ENCODE data around the gene C19orf67.
A peak's percentile ranks its signal among the peaks of the same experiment; 100 is the strongest.

C19orf67 gene

DNA sequence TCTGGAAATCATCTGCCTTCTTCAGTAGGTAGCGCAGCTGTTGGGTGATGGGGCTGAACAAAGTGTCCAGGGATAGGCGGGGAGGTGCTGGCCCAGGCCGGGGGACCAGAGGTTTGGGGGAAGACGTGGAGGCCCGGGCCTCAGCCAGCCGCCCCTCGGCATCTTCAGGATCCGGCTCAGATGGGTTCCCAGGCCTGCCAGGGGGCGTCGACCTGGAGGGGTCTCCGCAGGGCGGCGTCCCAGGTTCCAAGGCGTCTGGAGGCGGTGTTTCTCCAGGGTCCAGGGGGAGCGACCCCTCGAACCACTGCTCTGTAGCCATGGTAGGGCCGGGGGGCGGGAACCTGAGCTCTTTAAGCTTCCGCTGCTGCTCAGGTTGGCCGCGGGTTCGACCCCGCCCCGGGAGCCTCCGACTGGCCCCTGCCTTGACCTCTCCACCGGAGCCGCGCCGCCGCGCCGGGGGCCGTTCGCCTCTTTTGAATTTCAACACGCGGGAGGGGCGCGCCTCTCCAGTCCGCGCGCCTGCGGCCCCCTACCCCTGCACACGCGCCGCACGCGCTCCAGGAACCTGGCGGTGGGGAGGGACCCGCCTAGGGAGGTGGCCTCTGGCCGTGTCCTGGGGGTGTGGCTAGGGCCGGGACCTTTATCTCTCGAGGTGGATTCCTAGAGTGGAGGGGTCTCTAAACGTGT, at the start of gene C19orf67:
C19orf67 (minus strand) TSS at position 475 of the 687 bp plus-strand sequence; CDS start at position 319, 156 bp downstream.
- no peak for DNase-seq

DNA sequence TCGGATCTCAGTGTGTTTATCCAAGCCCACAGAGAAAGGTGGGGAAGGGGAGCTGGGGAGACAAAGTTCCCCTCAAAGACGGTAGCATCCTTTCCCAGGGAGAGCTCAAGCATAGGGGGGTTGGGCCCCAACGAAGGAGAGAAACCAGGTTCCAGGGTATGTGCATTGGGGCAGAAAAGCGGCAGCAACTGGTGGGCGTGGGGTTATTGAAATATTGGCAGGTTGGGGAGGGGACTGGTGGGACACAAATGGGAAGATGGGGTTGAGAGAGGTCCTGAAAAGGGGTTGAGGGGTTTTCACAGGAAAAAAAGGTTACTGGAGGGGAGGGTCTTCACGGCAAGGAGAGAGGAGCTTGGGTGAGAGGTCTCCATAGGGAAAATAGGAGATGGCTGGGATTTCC, 49.8 kb upstream of the C19orf67 start:
- no peak for DNase-seq

DNA sequence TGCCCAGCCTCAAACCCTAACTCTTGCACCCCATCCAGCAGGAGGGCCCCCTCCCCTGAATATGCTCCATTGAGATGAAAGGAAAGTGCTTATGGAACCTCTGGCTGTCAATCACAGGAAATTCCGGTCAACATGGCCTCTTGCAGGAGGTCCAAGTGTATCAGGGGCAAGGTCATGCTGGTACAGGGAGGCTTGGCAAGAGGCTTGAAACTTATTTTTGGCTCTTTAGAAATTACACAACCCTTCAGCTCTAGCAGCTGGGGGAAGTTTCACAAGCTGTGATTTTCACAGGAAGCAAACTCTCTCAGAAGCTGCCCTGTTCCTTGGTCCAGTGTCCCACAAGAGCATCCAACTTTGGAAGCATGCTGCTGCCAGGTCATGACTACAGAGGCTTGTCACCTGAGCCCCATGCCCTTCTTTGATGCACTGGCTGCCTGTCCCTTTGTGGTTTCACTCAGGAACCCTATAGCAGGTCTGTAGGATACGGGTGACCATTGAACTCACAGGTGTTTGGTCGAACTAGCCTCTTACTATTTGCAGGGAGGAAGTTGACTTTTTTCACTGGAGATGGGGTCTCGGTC, 42.4 kb upstream of the C19orf67 start:
- DNase-seq = no peak

DNA sequence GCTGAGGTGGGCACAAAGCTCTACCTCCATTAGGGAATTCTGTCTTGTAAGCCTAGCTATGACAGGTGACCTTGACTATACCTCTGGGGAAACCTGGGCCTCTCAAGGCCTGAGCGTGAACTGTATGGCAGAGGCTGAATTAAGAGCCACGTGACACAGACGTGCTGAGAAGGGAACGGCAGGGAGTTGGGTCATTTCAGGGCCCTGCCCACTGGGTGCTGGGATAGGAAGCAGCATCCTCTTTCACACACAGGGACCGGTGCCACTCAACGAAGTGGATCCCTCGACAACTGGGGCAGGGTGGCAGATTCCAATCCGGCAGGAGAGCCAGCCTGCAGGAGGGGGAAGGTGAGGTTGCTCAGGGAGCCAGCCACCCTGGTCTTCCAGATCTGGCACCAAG, 41.6 kb upstream of the C19orf67 start:
- no peak for DNase-seq

DNA sequence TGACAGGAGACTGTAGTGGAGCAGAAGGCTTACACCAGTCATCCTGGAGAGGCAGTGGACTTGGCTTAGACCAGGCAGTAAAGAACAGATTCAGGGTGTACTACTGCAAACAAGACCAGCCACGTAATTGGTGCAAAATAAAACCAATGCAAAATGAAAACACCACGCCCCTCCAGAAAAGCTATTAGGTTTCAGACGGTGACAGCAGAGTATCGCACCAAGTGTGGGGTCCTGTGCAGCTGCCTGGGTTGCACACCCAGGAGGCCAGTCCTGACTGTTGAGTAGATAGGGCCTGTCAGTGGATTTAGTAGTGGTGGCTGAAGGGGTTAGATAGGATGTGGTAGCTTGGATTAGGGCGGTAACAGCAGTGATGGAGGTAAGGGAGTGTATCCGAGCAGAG, 37.3 kb upstream of the C19orf67 start:
- no peak for DNase-seq

DNA sequence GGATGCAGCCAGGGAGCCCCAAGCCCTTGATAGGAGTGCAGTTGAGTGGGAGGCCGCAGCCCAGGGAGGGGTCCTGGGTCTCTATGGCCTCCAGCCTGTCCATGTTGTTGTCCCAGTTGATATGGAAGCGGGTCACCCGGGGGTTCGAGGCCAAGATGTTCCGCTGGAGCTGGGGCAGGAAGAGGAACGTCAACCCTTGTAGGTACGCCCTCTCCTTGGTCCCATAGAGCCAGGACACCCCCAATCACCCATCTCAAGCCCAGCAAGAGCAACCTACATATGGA, 34.9 kb upstream of the C19orf67 start:
- DNase-seq = no peak

DNA sequence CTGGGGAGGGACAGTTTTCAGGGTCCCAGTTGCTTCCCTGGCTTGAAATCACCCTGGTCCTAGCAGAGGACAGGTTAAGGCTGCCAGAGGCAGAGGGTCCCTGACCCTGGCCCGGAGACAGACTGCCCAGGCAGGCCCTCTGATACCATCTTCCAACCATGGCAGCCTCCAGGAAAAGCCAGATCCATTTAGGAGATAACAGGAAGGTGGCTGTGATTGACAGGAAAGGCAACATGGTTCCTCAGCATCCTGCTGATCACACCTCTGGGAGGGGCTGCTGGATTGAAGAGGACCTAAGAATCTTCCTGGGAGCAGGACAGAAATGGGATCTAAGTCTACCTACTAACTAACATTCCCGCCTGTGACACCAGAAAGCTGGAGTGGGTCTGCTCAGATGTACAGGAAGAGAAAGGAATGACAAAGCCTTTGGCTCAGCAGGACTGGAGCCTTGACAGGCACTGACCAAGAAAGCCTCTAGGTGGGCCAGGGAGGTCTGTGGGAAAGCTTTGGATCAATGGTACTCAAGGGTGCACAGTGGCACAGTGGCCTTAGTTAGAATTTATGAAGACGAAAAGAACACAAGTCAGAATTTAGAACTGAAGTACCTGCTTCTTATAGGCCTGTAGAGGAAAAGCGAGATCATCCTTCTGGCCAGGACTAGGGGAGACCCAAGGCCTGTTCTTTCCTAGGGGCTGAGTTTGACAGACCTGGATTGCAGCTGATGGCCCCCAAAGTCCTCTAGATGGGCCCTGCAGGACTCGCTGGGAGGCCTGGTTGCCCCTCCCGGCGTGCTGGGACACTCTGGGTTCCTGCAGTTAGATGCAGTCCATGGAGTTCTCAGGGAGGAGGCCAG, 34.3 kb upstream of the C19orf67 start:
- DNase-seq = no peak

DNA sequence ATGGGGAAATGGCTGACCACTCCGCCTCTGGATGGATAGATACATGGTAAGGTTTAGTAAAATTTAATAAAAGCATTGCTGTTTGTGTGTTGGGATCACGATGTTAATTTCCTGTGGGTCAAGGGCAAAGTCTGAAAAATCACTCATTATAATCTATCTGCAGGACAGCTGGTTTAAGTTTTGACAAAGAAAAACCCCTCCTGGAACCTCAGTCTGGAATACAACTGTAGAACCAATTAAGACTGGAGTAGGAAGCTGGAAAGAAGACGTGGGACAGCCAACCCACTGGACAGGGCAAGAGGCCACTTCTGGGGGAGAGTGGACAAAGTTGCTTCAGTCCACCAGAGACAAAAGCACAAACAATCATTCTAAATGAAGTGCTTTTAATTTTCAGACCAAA, 33.6 kb upstream of the C19orf67 start:
- DNase-seq = no peak

DNA sequence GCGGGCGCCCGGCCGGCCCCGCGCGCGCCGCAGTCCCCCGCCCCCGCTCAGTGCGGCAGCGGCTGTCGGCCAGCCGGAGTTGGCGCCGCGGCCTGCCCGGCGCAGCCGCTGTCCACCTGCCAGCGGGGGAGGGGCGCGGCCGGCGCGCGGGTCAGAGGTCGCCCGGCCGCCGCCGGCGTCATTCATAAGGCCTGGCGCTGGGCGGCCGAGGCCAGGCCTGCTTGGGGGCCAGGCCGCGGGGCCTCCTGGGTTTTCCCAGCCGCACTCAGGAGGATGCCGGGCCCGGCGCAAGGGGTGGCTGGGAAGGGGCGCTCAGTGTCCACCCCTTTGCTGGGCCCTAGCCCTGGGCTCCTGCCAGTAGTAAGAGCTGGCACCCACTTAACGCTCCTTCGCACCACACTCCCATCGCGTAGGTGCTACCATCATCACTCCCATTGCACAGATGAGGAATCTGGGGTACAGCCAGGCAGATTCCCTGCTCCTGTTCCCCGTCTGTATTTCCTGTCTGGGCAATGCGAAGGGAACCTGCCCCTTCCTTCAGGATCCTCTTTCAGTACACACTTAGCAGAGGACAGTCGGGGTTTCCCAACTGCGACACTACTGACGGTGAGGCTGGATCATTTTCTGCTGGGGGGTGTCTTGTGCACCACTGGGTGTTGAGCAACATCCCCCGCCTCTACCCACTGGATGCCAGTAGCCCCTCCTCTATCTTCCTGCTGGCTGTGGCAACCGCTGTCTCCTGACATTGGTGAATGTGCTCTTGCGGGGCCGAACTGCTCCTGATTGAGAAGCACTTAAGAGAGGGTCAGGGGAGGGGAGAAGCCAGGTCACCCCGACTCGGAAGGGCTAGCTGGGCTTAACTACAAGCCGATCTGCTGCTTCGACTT, 32.8 kb upstream of the C19orf67 start:
- DNase-seq = no peak

DNA sequence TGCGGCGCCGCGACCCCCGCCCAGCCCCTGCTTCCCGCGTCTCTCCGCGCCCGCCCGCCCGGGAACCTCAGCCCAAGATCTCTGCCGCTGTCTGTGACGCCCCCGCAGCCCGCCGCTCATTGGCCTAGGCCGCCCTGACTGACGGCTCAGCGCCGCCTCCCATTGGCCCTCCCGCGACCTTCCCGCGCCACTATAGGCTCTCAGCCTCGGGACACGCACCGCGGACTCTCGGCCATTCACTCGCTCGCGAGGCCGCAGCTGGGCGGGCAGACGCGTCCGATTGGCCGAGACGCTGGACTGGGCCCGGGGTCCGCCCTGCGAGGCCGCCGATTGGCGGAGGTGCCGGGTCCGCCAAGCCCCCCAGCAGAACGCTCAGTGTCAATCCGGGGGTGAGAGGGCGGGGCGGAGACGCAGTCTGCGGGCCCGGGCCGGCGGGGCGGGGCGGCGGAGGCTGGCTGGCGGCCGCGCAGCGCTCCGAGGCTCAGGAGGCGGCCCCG, 32.1 kb upstream of the C19orf67 start, which contains the start of gene PRKACA:
PRKACA (minus strand) TSS at position 95 of the 497 bp plus-strand sequence. CDS start 215 bp downstream, outside the sequence.
- DNase-seq = peak; percentile 47

DNA sequence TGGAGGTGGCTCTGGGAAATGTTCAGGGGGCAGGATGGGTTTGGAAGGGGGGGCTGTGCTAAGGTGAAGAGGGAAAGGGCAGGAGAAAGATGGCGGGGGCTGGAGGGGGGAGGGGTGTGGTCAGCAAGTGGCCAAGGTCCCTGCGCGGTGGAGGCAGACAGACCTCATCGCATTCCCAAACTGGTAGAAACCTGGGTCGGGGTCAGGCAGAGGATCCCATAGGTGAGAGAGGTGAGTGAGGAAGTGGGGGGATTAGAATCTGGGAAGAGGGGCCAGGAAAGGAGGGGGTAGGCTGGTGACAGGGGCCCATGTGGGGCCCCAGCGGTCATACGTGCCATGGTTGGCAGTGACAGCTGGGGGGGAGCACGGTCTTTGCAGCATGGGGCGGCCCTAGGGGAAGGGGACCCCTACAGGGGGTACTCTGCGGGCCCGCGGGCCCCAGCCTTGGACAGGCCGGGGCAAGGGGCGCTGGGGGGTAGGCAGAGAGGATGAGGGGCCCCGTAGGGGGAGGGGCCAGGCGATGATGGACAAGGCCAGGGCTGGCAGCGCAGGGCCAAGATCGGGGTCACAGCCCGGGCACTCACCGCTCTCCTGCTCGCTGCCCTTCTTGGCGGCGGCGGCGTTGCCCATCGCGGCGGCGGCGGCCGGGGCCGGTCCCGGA, 31.5 kb upstream of the C19orf67 start:
- DNase-seq = no peak

DNA sequence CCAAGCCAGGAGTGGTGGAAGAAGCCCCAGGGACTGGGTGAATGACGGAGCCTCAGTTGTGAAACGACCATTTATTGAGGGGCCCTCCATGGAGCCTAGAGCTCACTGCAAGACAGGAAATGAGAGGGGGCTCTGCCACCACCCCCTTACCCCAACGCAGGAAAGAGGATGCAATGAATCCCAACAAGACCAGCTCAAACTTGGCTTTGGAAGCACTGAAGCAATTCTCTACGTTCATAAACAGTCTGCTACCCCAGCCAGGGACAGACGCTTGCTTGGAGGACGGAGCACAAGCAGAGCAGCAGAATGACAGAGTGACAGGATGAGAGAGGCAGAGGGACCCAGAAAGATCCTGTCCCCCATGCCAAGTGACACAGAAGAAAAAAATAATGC, 30.9 kb upstream of the C19orf67 start:
- DNase-seq = no peak

DNA sequence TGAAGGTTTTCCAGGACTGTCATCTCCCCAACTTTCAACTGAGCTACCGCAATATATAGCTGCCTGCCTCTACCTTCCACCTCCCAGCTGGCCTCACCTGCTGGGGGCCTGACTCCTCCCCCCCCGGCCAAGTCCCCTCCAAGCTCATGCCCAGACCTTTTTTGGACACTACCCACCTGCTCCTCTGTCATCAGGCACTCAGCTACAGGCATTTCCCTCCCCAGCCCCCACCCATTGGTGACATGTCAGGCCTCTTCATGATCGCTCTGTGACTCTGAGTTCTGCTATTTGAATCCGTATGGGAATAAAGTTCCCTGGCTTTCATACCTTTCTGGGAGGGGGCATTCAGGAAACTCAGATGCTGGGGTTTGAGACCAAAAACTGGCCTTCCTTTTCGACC, 30.2 kb upstream of the C19orf67 start:
- no peak for DNase-seq

DNA sequence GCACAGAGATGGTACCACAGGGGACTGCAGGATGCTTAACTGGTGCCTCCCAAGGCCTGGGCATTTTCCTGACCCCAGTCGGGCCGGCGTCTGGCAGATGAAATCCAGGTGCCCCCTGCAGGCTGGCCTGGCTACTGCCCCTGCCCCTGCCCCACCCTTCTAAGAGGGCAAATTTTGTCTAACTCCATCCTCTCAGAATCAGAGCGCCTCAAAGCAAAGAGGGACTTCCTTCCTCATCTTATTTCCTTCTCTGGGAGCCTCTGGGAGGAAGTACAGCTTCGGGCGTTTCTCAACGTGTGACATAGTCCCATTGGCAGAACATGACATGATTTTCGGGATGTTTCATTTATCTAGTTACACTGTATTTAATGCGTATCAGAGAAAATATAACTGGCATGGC, 29.3 kb upstream of the C19orf67 start:
- DNase-seq = no peak

DNA sequence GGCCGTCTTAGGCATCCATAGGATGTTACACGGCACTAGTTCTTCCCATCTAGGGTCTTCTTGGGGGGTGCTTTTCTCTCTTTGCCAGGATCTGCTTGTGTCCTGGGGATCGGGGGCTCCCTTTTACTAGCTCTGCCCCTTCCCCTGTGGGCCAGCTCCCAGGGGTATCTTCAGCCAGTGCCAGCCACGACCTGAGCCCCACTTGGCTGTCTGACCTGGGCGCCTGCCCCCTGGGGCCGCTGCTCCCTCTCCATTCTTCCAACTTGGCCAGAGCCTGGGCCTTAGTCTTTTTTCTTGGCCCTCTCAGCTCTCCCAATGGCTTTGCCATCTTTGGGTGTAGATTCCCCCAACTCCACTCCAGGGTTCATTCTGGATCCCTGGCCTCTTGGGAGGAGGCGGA, 28.9 kb upstream of the C19orf67 start:
- no peak for DNase-seq

DNA sequence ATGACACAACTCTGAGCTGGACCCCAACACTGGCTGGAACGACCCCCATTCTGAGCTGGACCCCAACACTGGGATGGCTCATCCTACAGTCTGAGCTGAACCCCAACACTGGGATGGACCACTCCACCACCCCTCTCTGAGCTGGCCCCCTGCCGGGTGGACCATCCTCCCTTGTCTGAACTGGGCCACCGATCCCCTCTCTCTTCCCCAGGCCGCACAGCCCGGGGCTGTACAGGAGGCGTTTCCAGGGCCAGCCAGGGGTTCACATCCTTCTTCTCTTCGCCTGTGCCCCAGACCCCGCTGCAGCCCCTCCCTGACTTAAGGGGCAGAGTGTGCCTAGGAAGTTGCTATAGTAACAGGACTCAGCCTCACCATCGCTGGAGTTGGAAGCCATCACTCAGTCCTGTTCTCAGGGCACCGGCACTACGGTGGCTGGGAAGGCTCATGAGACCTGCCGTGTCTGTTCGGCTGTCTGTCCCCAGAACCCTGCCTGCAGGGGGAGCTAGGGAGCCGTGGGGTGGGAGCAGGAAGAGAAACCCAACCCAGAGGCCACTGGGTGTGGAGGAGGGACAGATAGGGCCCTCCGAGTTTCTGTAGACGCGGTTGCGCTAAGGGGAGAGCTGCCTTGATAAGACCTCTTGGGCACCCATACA, 28.3 kb upstream of the C19orf67 start:
- no peak for DNase-seq

DNA sequence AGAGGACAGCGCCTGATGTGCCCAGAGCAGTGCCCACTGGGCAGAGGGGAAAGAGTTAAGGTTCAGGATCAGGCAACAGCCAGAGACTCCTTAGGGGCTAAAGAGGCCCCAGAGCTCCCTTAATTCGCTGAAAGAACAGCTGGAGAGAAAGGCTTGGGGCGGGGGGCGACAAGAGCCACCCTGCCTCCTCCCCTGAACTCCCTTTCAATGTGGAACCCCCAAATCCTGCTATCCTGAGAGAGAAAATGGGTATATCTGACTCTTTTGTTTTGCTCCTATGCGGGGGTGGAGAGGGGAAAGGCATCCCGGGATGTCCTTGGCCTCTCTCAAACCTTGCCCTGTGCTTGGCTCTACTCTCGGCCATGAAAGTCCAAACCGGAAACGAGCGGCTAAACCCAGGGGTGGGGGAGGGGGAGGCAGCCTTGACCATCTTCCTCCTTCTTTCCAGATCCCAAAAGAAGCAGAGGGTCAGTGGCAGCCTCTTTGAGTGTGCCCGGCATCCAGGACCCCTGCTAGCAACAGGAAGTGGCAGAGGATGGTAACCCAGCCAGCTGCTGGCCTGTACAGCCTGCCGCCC, 27.3 kb upstream of the C19orf67 start:
- DNase-seq = no peak

DNA sequence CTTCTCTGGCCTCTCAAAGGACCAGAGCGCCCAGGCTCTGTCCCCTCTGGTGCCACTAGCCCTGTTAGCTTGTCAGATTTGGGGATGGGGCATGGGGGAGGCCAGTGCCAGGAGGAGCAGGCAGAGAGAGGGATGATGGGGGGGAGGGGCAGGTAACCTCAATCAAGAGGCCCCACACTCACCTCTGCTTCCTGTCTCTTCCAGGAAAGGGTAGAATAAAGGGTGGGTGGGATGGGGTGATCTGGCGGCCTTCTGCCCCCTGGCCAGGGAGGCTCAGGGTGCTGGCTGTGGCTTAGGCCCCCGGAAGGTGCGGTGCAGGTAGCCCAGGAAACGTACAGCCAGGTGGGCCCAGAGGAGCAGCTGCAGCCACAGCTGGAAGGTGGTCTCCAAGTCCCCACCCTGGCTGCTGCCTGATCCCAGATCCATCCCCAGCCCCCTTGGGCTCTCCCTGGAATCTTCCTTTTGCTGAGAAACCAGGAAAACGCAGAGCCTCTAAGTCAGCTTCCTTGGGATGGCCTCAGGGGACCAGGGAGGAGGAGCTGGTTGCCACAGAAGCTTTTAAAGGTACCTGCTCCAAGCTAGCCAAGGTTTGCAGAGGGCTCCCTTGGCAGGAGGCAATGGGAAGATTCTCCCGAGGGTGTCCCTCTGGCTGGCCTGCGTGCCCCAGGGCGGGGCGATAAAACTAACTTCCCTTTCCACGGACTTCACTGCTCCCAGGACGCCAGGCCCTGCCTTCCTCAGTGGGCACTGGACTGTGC, 26.6 kb upstream of the C19orf67 start:
- DNase-seq = no peak

DNA sequence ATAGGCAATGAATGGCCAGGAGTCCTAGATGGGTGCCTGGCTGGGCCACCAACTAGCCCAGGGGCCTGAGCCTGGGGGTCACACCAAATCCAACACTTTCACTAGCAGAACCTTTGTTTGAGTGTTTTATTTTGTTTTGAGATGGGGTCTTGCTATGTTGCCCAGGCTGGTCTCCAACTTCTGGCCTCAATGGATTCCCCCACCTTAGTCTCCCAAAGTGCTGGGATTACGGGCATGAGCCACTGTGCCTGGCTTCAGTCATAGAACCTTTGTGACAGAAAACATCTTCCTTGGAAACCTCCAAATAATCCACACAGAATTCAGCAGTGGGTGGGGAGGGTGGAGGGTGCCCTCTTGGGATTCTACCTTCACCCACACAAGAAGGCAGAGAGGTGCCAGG, 25.9 kb upstream of the C19orf67 start:
- no peak for DNase-seq

DNA sequence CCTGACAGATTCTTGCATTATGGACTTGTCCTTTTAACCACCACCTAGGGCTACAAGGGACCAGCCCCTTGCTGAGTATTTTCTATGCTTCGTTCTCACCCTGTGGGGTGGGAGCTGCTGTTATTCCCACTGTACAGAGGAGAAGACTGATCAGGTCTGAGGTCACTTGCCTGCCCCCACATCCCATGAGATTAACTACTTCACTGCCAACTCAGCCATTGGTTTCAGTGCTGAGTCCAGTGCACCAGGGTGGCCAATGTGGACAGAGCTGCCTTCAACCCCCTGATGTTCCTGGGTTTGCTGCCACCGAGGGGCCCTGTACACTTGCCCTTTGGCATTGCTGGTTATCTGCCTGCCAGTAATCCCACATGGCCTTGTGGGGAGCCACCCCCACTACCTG, 25.1 kb upstream of the C19orf67 start:
- no peak for DNase-seq

Measured in NCI-H187 treated with DMSO at 0.1 percent for 48 hours (cell line).